ENCODE results near the gene USP16. TPM values are rescaled to one million over a fixed set of nuclear protein-coding genes. Genes with fewer than 3 reads are reported as not detected.

USP16 gene
- polyA plus RNA-seq, 4 donors, result 42.8 to 59.2 (median 57.2) TPM

GRCh38 chr21:29080454-29080941 lies 56.0 kb downstream of the USP16 start:
- no peak for DNase-seq (ENCODE audit: low read depth in 4 of 4, low spot score in 3 of 4)

- DNase-seq (ENCODE audit: low read depth in 4 of 4, low spot score in 3 of 4), result no peak
These were observed 57.8 kb downstream of the USP16 start for GRCh38 chr21:29082046-29082815.

- DNase-seq (ENCODE audit: low read depth in 4 of 4, low spot score in 3 of 4), result no peak
These were observed 58.8 kb downstream of the USP16 start for GRCh38 chr21:29083306-29083705.

GRCh38 chr21:29084372-29084771 lies 59.9 kb downstream of the USP16 start:
- no peak for DNase-seq (ENCODE audit: low read depth in 4 of 4, low spot score in 3 of 4)

- DNase-seq (ENCODE audit: low read depth in 4 of 4, low spot score in 3 of 4), result no peak
These were observed 60.8 kb downstream of the USP16 start for GRCh38 chr21:29085106-29085752.

- no peak for DNase-seq (ENCODE audit: low read depth in 4 of 4, low spot score in 3 of 4)
These were observed 66.6 kb downstream of the USP16 start for GRCh38 chr21:29091033-29091432.

GRCh38 chr21:29092102-29092959 lies 67.9 kb downstream of the USP16 start:
- DNase-seq (ENCODE audit: low read depth in 4 of 4, low spot score in 3 of 4), result no peak

GRCh38 chr21:29096218-29097015 lies 71.9 kb downstream of the USP16 start:
- DNase-seq (ENCODE audit: low read depth in 4 of 4, low spot score in 3 of 4), result no peak

- DNase-seq (ENCODE audit: low read depth in 4 of 4, low spot score in 3 of 4), result no peak
These were observed 73.7 kb downstream of the USP16 start for GRCh38 chr21:29098156-29098555.

- DNase-seq (ENCODE audit: low read depth in 4 of 4, low spot score in 3 of 4), result no peak
These were observed 78.4 kb downstream of the USP16 start for GRCh38 chr21:29102791-29103257.

Other genes starting within 250 kb of the USP16 start
- 10 to 100 TPM; 29.8 to 36.7 (median 35.4) TPM for gene LTN1, start 31.8 kb upstream of the USP16 start, polyA plus RNA-seq (ENCODE audit: insufficient read length in 4 of 4)
- 10 to 100 TPM; 21.8 to 31.1 (median 27.8) TPM for gene RWDD2B, start 5.3 kb upstream of the USP16 start, polyA plus RNA-seq (ENCODE audit: insufficient read length in 4 of 4)
- gene CCT8, start 49.0 kb downstream of the USP16 start, polyA plus RNA-seq (ENCODE audit: insufficient read length in 4 of 4), result 100 to 1,000 TPM; 245 to 265 (median 252) TPM
- gene MAP3K7CL, start 106.0 kb downstream of the USP16 start, polyA plus RNA-seq (ENCODE audit: insufficient read length in 4 of 4), result 1 to 10 TPM; 5.2 to 7.3 (median 5.6) TPM

All from right renal pelvis (tissue), 4 donors.